Panc1 (cell line): ENCODE results near the gene NUTM1. TPM values are rescaled to one million over a fixed set of nuclear protein-coding genes. Genes with fewer than 3 reads are reported as not detected.

Experiments used
- ATAC-seq: fragments of 200-7000 bp; cut with Tn5 transposase; 2 replicates; pipeline ENCODE4 v1.9.1; 2020; ENCODE audit warnings: mild to moderate bottlenecking, moderate library complexity
- BruUV-seq: library from RNA; stranded (reverse); fragments of 400-500 nt; replicated peaks from 2 replicates; lab custom pipeline; 2021; lab: Mats Ljungman, UMichigan
- CTCF ChIA-PET: fragments of 300-600 bp; sonication (Branson Sonifier 250); formaldehyde crosslinking; loops from one replicate; lab custom pipeline; 2022; ENCODE audit warnings: antibody characterized with exemption; lab: Charles Lee
- POLR2A ChIA-PET: fragments of 300-600 bp; sonication (Branson Sonifier 250); formaldehyde crosslinking; loops from one replicate; lab custom pipeline; 2022; ENCODE audit warnings: antibody characterized with exemption; lab: Charles Lee
- DNase-seq: peaks from one replicate; pipeline ENCODE4 v3.0.0-alpha.2; 2010; ENCODE audit warnings: low read depth, low spot score
- H3K27ac ChIP-seq: 2 replicates; pipeline ENCODE4 v1.5.1; 2011; ENCODE audit warnings: mild to moderate bottlenecking, low read length, inconsistent platforms
- H3K27me3 ChIP-seq: fragments of 200-500 bp; sonication (Bioruptor generic); 2 replicates; pipeline ENCODE4 v1.6.0; 2014; ENCODE audit warnings: low read length, inconsistent platforms; ENCODE audit not compliant: control insufficient read depth, insufficient read depth
- H3K36me3 ChIP-seq: fragments of 200-500 bp; sonication (Bioruptor generic); 2 replicates; pipeline ENCODE4 v1.5.1; 2014; ENCODE audit warnings: inconsistent platforms, mild to moderate bottlenecking, low read length, moderate library complexity; ENCODE audit not compliant: control insufficient read depth, insufficient read depth
- H3K4me1 ChIP-seq: 2 replicates; pipeline ENCODE4 v1.5.1; 2011; ENCODE audit warnings: inconsistent platforms, mild to moderate bottlenecking, low read length, moderate library complexity; ENCODE audit not compliant: control insufficient read depth, insufficient read depth
- H3K4me3 ChIP-seq, 2 experiments: 2 replicates each; pipeline ENCODE4 v1.5.1; 2011 to 2012; ENCODE audit warnings: low read depth in 2 of 2, low read length in 2 of 2, mild to moderate bottlenecking in 2 of 2, inconsistent platforms in 1 of 2, moderate library complexity in 1 of 2
- H3K9me3 ChIP-seq: fragments of 200-500 bp; sonication (Bioruptor generic); 2 replicates; pipeline ENCODE4 v1.5.1; 2014; ENCODE audit warnings: low read depth, mild to moderate bottlenecking, inconsistent platforms, low read length, moderate library complexity; ENCODE audit not compliant: control insufficient read depth, insufficient read depth
- POLR2AphosphoS5 ChIP-seq: IDR thresholded peaks from 2 replicates; pipeline ENCODE4 v1.6.1; 2012; ENCODE audit warnings: mild to moderate bottlenecking, low read depth, low read length, moderate library complexity
- REST ChIP-seq, 2 experiments: IDR thresholded peaks; 2 replicates each; pipeline ENCODE4 v1.6.1; 2011 to 2012; ENCODE audit warnings: low read depth in 2 of 2, control low read depth in 1 of 2, low read length in 1 of 2, mild to moderate bottlenecking in 1 of 2, moderate library complexity in 1 of 2; ENCODE audit not compliant: insufficient read depth in 1 of 2
- SIN3A ChIP-seq: IDR thresholded peaks from 2 replicates; pipeline ENCODE4 v1.6.1; 2012; ENCODE audit warnings: low read depth, mild to moderate bottlenecking, low read length, moderate library complexity, borderline replicate concordance; ENCODE audit not compliant: insufficient read depth
- TCF7L2 ChIP-seq: IDR thresholded peaks from 2 replicates; pipeline ENCODE4 v1.6.1; 2011; ENCODE audit warnings: mild to moderate bottlenecking, low read depth, low read length, inconsistent platforms
- in situ Hi-C: cut with HindIII; loops from 2 replicates; pipeline ENCODE4 v1.10.0; 2016; ENCODE audit warnings: low sequenced_read_pairs, low pct_unique_long_range_greater_than_20kb
- intact Hi-C: fragments of 100-400 bp; cut with micrococcal nuclease; formaldehyde crosslinking; loops from one replicate; pipeline ENCODE4 v1.10.0; 2022; ENCODE audit not compliant: unreplicated experiment
- total RNA-seq: library from RNA; stranded (reverse); gene quantifications from one replicate; pipeline ENCODE4 v1.2.1, GENCODE V29; 2021; ENCODE audit not compliant: unreplicated experiment
- TF ChIP-seq, protein P1 (sequence below): fragments of 450-650 bp; IDR thresholded peaks from 2 replicates; pipeline ENCODE4 v1.5.1; 2017; ENCODE audit warnings: mild to moderate bottlenecking

The NUTM1 gene
- total RNA-seq, 1 experiment from 2014 or later, result 0.05 TPM

GRCh38 chr15:34347951-34348638 lies 5.0 kb downstream of the NUTM1 start:
- POLR2A ChIA-PET, result no interaction called here
- in situ Hi-C loops, result no loop called here
- H3K4me1 ChIP-seq, result 0 out of 2 replicates have a peak, but pooled peaks cover 3% of the 10 kb centered on the region

DNA sequence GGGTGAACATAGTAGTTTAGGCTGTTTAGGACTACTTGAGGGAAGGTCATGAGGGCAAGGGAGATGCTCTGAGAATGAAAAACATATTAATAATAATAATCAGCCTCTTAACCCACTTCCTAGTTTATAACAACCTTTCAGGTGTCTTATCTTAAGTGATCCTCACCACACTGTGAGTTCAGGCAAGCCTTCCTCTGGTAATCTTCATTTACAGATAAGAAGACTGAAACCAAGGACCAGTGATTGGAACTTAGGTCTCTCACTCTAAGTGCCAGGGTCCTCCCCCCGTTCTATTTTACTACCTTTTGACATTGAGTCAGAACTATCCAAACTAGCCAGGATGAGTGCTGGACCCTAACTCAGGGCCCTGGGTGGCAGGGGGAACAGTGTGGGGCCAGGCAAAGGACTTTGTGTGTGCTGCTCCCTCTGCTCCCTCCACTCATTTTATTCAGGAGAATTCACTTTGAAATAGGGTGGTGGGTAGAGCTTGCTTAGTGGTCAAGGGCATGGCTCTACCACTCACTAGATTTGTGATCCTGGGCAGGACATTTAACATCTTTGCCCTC lies 5.7 kb downstream of the NUTM1 start:
- ChIA-PET POLR2A (no interaction called here), CTCF (no interaction called here)
- no peaks in the 10 kb centered on the region for H3K4me1 ChIP-seq
- H3K27me3 ChIP-seq, result no peaks in the 10 kb centered on the region
- ATAC-seq (no peak), DNase-seq (no peak)
- no peak for TF ChIP-seq TCF7L2
- no peak for TF ChIP-seq SIN3A
- TF ChIP-seq, protein P1, sequence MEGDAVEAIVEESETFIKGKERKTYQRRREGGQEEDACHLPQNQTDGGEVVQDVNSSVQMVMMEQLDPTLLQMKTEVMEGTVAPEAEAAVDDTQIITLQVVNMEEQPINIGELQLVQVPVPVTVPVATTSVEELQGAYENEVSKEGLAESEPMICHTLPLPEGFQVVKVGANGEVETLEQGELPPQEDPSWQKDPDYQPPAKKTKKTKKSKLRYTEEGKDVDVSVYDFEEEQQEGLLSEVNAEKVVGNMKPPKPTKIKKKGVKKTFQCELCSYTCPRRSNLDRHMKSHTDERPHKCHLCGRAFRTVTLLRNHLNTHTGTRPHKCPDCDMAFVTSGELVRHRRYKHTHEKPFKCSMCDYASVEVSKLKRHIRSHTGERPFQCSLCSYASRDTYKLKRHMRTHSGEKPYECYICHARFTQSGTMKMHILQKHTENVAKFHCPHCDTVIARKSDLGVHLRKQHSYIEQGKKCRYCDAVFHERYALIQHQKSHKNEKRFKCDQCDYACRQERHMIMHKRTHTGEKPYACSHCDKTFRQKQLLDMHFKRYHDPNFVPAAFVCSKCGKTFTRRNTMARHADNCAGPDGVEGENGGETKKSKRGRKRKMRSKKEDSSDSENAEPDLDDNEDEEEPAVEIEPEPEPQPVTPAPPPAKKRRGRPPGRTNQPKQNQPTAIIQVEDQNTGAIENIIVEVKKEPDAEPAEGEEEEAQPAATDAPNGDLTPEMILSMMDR, result no peak
- no peak for TF ChIP-seq REST (IDR thresholded peaks at IDR 0.05; ENCODE audit: insufficient read depth in 1 of 2, low read depth in 2 of 2, low read length in 1 of 2)
- no peak for TF ChIP-seq POLR2AphosphoS5
- no peaks in the 10 kb centered on the region for H3K9me3 ChIP-seq
- H3K36me3 ChIP-seq, result no peaks in the 10 kb centered on the region
- in situ Hi-C loops, result no loop called here
- no TSS peak for BruUV-seq
- no peak overlapping the region for H3K27ac ChIP-seq
- intact Hi-C loops, result no loop called here
- H3K4me3 ChIP-seq, result no peak overlapping the region

More at GRCh38 chr15:34347951-34348638, 5.0 kb downstream of the NUTM1 start:
- ATAC-seq (no peak), DNase-seq (no peak)
- no TSS peak for BruUV-seq
- CTCF ChIA-PET, result no interaction called here
- intact Hi-C loops, result no loop called here
- no peak overlapping the region for H3K27ac ChIP-seq
- no peak for TF ChIP-seq REST (IDR thresholded peaks at IDR 0.05; ENCODE audit: insufficient read depth in 1 of 2, low read depth in 2 of 2, low read length in 1 of 2)
- TF ChIP-seq, protein P1, result no peak
- no peak for TF ChIP-seq TCF7L2
- no peak for TF ChIP-seq POLR2AphosphoS5
- no peak for TF ChIP-seq SIN3A
- no peaks in the 10 kb centered on the region for H3K9me3 ChIP-seq
- no peaks in the 10 kb centered on the region for H3K27me3 ChIP-seq
- no peak overlapping the region for H3K4me3 ChIP-seq
- no peaks in the 10 kb centered on the region for H3K36me3 ChIP-seq
